ENCODE measurements around the gene L3MBTL4. TPM values are rescaled to one million over a fixed set of nuclear protein-coding genes. Genes with fewer than 3 reads are reported as not detected.

Gene L3MBTL4
- total and polyA plus RNA-seq, 8 donors: 2.5 to 15.1 (median 6.4) TPM

DNA sequence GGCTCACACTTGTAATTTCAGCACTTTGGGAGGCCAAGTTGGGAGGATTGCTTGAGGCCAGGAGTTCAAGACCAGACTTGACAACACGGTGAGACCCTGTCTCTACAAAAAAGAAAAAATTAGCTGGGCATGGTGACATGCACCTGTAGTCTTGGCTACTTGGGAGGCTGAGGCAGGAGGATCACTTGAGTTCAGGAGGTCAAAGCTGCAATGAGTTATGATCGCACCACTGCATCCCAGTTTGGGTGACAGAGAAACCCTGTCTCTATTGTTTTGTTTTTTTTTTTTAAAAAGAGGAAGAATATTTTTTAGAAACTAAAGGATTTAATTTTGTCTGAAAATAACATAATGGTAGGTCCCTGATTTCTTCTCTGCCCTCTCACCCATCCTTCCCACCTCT is 440.0 kb downstream of the L3MBTL4 start:
- intact Hi-C loops (cut with DNase I): no loop called here
- DNase-seq (no peak), ATAC-seq (no peak), FAIRE-seq (no peak)
- Histone ChIP-seq H3K36me3 (no peaks in the 10 kb centered on the region), H3K9me3 (no peaks in the 10 kb centered on the region), H3K4me3 (no peak overlapping the region), H3K27me3 (no peaks in the 10 kb centered on the region), H3K4me1 (no peaks in the 10 kb centered on the region), H3K27ac (no peak overlapping the region)
- 91 to 96% methylated on average over 2 of the region's 2 CpGs for WGBS, 2 donors
- TF ChIP-seq, protein P1, sequence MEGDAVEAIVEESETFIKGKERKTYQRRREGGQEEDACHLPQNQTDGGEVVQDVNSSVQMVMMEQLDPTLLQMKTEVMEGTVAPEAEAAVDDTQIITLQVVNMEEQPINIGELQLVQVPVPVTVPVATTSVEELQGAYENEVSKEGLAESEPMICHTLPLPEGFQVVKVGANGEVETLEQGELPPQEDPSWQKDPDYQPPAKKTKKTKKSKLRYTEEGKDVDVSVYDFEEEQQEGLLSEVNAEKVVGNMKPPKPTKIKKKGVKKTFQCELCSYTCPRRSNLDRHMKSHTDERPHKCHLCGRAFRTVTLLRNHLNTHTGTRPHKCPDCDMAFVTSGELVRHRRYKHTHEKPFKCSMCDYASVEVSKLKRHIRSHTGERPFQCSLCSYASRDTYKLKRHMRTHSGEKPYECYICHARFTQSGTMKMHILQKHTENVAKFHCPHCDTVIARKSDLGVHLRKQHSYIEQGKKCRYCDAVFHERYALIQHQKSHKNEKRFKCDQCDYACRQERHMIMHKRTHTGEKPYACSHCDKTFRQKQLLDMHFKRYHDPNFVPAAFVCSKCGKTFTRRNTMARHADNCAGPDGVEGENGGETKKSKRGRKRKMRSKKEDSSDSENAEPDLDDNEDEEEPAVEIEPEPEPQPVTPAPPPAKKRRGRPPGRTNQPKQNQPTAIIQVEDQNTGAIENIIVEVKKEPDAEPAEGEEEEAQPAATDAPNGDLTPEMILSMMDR (IDR thresholded peaks at IDR 0.05): no peak

DNA sequence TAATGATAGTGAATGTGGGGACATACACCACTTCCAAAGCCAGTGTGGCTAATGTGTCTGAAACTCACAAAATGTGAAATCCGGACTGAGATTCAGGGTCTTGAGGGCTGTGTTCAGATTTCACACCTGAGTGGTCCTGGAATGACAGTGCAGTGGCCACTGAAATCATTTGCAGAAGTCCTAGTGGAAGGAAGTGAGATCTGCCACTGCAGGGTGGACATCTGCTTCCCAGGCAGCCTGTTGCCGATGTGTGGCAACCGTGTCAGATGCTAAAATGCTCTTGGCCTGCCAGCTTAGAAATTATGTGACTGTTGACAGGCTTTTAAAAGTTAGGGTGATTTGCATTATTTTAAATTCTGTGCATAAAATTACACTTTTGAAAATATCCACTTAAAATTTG is 441.6 kb downstream of the L3MBTL4 start:
- H3K4me3 ChIP-seq: no peak overlapping the region
- intact Hi-C loops (cut with DNase I): no loop called here
- WGBS, 2 donors: 86 to 90% methylated on average over 3 of the region's 3 CpGs
- TF ChIP-seq, protein P1 (IDR thresholded peaks at IDR 0.05): no peak
- no peaks in the 10 kb centered on the region for H3K4me1 ChIP-seq
- DNase-seq: no peak
- H3K9me3 ChIP-seq: no peaks in the 10 kb centered on the region
- no peak overlapping the region for H3K27ac ChIP-seq
- no peak for FAIRE-seq
- H3K27me3 ChIP-seq: no peaks in the 10 kb centered on the region
- no peak for ATAC-seq
- H3K36me3 ChIP-seq: no peaks in the 10 kb centered on the region

DNA sequence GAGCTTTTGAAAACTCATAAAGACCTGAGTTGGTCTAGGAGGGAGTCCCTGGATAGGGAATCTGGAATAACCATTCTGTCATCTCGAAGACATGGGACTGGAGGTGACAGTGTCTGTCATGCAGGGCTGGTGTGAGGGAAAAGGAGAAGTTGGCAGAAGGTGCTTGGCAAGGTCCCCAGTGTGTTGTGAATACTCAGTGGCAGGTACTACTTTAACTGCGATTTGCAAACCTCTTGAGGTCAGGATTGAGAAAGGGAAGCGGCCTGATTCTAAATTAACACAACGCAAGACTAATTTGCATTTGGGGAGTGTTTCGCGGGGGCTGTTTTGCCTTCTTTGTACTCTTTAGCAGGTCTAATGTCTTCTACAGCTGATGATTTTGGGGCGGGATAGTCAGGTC is 442.4 kb downstream of the L3MBTL4 start:
- no peaks in the 10 kb centered on the region for H3K4me1 ChIP-seq
- no peak for DNase-seq
- no peaks in the 10 kb centered on the region for H3K36me3 ChIP-seq
- H3K27me3 ChIP-seq: no peaks in the 10 kb centered on the region
- TF ChIP-seq, protein P1 (IDR thresholded peaks at IDR 0.05): no peak
- H3K4me3 ChIP-seq: no peak overlapping the region
- 89 to 93% methylated on average over 7 of the region's 7 CpGs for WGBS, 2 donors
- H3K27ac ChIP-seq: no peak overlapping the region
- no peak for ATAC-seq
- no peaks in the 10 kb centered on the region for H3K9me3 ChIP-seq
- intact Hi-C loops (cut with DNase I): no loop called here
- no peak for FAIRE-seq

DNA sequence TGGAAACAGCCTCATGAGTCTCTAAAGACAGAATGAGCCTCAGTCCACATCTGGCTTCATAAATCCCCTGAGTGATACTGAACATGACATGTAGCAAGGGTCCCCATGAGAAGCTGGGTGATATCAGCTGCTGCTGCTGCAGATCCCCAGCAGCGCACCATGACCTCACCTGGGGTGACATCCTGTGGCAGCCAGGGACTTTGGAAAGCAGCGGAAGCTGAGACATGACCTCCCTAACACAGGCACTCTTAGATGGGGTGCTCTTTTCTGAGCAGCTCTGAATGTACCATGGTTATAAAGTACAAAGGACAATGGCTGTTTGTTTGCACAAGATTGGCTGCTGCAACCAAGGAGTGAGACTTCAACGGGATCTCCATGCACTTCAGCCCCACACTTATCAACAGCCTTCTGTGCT is 444.7 kb downstream of the L3MBTL4 start:
- intact Hi-C loops (cut with DNase I): no loop called here
- peak in 1 of 4 donors; percentile 21 for ATAC-seq

DNA sequence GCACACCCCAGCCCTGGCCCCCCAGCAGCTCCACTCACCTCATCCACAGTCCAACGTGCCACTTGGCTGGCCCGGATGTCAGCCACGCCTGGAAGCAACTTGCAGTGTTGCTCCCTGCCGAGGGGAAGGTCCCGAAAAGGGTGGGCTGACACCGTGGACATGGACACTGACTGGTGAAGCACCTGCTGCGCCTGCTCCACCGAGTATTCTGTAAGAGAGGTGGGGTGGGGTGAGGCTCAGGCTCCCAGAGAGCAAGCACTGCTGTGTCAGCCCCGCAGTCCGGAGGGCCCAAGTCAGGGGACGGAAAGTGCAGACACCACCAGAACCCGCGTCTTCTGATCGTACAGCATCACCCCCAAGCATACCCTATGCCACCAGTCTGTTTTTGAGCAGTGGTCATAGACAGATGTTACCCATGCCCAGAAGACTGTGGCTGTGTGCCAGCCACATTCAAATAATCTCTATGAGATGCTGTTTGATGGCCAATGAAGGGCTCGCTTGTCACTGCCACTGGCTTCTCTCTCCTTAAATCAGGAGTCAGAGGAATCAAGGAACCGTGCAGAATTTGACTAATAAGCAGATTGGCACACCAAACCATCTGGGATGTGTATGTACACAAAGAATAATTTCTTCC is 445.2 kb downstream of the L3MBTL4 start:
- WGBS, 2 donors: 83 to 87% methylated on average over 16 of the region's 16 CpGs
- Histone ChIP-seq H3K27ac (no peak overlapping the region), H3K4me3 (no peak overlapping the region), H3K4me1 (no peaks in the 10 kb centered on the region), H3K36me3 (no peaks in the 10 kb centered on the region), H3K27me3 (no peaks in the 10 kb centered on the region), H3K9me3 (no peaks in the 10 kb centered on the region)
- ATAC-seq (no peak), FAIRE-seq (no peak), DNase-seq (no peak)
- TF ChIP-seq, protein P1 (IDR thresholded peaks at IDR 0.05): no peak
- intact Hi-C loops (cut with DNase I): no loop called here

More for the DNA sequence above, 444.7 kb downstream of the L3MBTL4 start:
- no peak for FAIRE-seq
- Histone ChIP-seq H3K27ac (no peak overlapping the region), H3K36me3 (no peaks in the 10 kb centered on the region), H3K9me3 (no peaks in the 10 kb centered on the region), H3K4me1 (no peaks in the 10 kb centered on the region), H3K27me3 (no peaks in the 10 kb centered on the region), H3K4me3 (no peak overlapping the region)
- WGBS, 2 donors: 58 to 66% methylated on average over 3 of the region's 3 CpGs
- DNase-seq: no peak
- TF ChIP-seq, protein P1 (IDR thresholded peaks at IDR 0.05): no peak
